Stimulated activated CD4-positive, alpha-beta T cell treated with anti-CD3 and anti-CD28 coated beads, Interleukin-12 subunit alpha, Interleukin-12 subunit beta, amount 100 ng/mL, for 24 hours (primary cell): Measurements from ENCODE around the gene WDR13.
"Not testable (repeated sequence)": the region's sequence is repeated elsewhere in the genome, so short reads cannot be mapped to it uniquely, and the experiment has no call there.

Source experiments
- DNase-seq, 2 experiments: peaks; one replicate each; pipeline ENCODE4 v3.0.0-alpha.2; 2020; ENCODE audit warnings: low read depth in 2 of 2

Gene WDR13

DNA sequence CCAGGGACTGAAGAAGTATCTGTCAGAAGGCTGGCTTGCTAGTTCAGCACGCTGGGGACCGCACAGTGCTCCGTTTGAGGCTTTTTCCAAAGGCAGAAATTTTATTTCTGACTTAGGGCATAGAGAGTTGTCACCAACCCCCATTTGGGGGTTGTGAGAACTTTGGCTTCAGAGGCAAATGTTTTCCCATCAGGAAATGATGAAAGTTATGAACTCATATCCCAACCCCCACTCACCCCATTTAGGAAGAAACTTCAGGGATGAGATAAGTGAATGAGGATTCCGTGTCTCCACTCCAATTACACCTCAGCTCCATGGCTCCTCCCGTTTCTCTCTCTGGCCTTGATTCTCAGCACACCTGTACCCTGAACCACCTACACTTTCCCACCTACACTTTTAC is 4.3 kb upstream of the WDR13 start:
- no peak for DNase-seq

DNA sequence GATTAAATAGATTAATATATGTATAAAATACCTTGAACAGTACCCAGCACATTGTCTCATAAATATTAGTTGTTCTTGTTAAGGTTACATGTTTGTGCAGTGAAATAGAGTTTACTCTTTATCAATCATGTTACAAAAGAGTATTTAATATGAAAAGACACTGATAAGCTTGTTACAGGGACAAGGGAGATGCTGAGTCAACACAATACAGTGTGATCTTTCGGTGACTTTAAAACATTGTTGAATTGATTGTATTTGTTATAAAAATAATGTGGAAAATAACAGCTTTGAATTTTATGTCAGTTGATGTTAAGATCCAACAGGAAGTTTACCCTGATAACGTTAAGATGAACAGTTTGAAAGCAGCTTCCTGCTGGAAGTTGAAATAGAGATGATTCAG is 1.4 kb upstream of the WDR13 start:
- DNase-seq, result no peak

DNA sequence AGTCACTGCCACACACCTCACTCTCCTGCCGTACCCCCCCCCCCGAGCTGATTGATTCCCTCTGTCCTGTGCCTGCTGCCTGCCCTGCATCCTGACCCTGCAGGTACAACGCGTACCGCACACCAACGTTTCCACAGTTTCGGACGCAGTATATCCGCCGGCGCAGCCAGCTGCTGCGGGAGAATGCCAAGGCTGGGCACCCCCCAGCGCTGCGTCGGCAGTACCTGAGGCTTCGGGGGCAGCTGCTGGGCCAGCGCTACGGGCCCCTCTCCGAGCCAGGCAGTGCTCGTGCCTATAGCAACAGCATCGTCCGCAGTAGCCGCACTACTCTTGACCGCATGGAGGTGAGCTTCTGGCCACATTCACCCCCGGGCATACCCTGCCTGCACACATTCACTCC is 1.3 kb downstream of the WDR13 start:
- DNase-seq, result no peak

DNA sequence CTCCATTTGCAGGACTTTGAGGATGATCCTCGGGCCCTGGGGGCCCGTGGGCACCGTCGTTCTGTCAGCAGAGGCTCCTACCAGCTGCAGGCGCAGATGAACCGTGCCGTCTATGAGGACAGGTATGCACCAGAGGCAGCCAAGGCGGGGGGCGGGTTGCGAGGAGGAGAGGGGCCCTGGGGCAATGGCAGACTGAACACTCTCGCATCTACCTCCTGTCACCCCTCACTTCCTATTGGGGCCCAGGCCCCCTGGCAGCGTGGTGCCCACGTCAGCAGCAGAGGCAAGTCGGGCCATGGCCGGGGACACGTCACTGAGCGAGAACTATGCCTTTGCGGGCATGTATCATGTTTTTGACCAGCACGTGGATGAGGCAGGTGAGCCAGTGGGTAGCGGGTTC is 2.0 kb downstream of the WDR13 start:
- no peak for DNase-seq

DNA sequence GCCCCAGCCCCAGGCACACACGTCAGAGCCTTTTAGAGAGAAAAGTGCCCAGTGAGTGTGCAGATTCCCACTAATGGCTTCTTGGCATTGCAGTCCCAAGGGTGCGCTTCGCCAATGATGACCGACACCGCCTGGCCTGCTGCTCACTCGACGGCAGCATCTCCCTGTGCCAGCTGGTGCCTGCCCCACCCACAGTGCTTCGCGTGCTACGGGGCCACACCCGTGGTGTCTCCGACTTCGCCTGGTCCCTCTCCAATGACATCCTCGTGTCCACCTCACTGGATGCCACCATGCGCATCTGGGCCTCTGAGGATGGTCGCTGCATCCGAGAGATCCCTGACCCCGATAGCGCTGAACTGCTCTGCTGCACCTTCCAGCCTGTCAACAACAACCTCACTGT is 2.9 kb downstream of the WDR13 start:
- DNase-seq, result no peak

DNA sequence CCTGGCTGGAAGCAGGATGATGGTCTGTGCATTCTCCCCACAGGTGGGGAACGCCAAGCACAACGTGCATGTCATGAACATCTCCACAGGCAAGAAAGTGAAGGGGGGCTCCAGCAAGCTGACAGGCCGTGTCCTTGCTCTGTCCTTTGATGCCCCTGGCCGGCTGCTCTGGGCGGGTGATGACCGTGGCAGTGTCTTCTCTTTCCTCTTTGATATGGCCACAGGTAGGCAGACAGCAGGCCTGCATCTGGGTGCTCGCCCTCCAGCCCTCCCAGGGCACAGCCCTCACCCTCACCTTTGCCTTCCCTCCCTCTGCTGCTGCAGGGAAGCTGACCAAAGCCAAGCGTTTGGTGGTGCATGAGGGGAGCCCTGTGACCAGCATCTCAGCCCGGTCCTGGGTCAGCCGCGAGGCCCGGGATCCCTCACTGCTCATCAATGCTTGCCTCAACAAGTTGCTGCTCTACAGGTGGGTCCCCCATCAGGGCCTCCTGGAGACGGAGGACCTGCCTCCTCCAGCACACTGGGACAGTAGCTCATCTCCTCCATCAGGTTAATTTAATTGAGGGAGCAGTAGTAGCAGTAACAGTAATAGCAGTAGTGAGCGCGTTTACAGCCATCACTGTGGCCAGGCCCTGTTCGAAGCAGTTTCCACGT is 4.6 kb downstream of the WDR13 start:
- DNase-seq, result no peak

DNA sequence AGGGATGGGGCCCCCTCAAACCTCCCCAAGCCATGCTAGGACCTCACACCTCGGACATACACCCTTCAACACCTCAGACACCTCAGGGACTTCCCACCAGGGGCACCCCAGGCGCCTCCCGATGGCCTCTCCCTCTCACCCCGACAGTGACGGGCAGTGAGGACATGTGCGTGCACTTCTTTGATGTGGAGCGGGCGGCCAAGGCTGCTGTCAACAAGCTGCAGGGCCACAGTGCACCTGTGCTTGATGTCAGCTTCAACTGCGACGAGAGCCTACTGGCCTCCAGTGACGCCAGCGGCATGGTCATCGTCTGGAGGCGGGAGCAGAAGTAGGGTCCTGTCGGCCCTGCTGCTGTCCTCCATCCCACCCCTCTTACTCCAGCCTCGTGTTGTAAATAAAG is 7.4 kb downstream of the WDR13 start:
- no peak for DNase-seq

DNA sequence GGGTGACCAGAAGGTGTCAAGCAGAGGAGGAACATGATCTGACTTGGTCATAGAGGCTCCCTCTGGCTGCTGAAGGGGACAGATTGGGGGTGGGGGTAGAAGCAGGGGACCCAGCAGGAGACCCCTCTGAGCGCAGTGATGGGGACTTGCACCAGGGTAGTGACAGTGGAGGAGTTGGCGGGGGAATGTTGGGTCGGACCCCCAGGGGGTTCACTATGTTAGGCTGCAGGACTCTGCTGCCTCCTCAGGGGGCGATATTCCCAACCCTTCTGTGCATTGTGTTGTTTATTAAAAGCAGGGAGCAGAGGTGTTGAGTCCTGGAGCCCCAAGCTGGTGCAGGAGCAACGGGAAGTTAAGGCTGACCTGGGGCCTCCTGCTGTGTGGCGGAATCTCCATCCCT is 8.8 kb downstream of the WDR13 start:
- no peak for DNase-seq

DNA sequence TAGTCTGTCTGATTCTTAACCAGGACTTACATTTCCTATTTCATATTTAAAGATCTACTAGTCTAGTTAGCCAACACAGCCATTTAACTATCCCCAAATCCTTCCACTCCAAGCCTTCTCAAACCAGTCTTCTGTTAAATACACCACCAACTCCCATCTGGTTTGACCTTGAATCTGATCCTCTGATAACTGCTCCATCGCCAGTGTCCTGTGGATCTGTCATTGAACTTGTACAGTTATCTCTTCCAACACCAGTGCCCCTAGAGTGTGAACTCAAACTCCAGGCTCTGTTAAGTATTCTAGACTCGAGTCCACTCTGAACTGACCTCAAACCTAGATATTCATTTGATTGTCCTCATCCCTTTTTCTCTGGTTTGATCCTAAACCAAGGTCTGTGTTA is 14.4 kb downstream of the WDR13 start:
- DNase-seq, result no peak

DNA sequence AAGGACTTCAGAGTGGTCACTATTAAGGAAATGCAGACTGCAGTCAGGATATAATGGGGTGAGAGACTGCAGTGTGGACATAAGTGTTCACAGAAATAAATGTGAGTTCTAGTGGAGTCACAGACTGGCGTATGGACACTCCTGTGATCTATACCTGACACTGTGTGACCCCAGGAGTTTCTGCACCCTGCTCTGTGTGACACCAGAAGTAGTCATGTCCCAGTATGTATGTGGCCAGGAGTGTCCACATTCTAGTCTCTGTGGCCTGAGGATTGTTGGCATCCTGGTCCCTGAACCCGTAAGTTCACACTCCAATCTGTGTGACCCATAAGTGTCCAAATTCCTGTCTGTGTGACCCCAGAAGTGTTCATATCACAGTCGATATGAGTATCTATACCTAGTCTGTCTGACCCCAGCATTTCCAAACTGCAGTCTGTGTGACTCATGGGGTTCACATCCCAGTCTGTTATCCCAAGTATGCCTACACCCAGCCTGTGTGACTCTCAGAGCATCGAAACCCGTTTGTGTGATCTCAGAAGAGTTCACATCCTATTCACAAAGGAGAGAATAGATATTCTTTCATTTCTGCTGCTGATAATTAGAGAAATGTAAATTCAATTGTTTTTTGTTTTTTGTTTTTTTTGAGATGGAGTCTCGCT is 16.3 kb downstream of the WDR13 start:
- no peak for DNase-seq

DNA sequence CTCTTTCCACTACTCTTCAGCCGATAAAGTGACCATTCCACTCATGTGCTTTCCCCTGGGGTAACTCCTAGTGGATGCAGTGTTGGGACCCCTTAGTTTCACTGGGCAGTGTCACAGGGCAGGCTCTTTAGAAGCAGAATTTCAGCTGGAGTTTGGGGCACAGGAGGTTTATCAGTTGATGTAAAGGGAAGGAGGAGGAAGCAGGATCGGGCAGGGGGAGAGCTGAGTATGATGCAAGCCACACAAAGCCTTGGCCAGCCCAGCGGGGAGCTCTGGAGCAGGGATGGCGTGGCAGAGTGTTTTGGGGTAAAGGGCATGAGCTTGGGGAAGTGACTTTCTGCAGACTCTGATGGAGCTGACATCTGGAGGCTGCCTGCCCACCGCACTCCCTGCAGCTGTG is 19.3 kb downstream of the WDR13 start:
- no peak for DNase-seq

DNA sequence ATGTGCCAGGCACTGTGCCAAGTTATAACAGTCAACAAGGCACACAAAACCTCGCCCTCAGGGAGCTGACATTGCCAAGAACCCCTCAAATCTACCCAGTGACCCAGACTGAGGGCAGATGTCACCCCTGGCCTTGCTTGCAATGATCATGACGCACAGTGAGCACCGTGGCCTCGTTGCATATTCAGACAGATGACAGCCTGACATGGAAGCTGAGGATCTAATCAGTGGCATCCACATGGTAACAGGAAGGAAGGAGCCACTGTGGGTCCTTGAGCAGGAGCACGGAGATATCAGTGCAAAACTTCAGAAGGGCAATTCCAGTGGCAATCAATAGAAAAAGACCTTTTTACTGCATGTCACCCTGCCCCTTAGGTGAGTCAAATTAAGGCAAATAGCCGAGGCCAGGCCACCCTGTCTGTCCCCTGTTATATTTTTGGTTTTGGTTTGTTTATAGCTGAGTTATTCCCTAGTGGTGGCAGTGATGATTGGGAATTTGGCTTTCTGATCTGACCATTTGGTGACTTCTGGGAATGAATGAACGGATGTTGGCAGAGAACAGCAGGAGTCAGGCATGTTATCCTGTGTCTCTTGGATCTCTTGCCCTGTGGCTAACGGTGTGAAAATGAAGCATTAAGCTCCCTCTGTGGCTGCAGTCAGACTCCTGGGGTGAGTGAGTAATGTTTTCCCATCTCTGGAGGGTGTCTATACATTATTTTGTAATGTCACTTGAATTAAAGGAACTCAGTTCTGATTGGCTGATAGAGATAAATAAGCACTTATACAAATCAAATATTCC is 20.4 kb downstream of the WDR13 start:
- no peak for DNase-seq

DNA sequence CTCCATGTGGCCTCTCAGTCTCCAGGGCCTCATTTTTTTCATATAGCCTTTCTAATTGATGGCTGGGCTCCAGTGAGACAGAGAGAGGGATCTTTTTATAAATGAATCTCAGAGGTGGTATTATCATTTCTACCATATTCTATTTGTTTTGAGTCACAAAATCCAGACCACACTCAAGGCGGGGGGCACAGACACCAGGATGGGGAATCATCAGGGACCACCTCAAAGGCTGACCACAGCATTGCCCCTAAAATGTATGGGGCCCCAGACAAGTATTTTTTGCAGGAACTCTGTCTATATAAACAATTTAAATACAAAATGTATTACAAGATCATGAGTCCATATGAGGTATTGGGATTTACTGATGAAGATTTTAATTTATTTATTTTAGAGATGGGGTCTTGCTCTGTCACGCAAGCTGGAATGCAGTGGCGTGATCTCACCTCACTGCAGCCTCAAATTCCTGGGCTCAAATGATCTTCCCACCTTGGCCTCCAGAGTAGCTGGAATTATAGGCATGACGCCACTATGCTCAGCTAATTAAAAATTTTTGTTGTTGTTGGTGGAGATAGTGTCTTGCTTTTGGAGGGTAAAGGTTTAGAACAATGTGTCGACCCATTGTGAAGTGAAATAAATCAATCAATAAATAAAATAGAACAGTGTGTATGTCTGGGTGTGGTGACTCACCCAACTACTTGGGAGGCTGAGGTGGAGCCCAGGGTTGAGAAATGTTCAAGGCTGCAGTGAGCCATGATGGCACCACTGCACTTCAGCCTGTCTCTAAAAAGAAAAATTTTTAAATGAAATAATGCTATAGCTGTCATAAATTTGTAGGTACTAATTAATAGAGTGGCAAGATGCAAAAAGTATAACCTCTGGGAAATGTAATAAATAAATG is 29.4 kb downstream of the WDR13 start:
- DNase-seq, result no peak

DNA sequence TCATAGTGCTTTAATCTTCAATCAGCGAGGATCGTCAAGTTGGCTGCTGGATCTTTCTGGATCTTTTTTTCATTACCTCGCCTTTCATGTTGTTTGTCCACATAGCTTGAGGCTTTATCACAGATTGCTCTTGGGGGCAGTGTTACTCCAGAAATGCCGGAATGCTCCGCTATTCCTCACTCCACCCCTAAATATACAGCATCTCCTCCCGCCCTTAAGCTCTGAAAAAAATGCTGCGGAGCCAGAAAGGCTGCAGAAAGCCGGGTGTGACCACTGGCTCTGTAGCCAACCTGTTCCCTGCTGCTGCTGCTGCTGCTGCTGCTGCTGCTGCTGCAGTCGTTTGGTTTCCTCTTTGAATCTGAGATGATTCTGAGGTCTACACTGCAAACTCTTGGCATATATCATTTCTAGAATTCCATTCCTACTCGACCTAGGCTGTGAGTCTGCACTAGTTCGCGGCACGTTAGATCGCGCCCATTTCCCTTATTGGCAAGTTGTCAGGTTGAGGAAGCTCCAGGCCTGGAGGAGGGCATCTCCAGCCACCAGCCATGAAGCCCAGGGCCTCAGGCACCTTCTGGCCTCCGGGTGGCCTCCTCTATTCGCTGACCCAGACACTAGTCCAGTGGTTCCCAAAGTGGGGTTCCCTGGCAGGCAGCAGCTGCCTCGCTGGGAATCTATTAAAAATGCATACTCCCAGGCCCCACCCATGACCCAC is 34.2 kb downstream of the WDR13 start:
- DNase-seq, result peak; percentile 24 to 41

DNA sequence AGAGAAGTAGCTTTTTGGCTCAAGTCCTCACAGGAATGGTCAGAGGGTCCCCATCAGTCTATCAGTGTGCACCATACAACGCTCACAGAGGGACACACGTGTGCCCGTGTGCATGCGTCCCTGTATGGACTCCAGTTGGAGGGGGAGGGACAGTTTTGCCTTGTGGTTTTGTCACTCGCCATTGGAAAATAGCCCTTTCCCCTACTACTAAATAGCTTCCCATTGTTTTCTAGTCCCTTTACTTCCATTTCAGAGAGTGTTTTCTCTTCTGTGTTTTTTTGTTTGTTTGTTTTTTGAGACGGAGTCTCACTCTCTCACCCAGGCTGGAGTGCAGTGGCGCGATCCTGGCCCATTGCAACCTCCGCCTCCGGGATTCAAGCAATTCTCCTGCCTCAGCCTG is 34.9 kb downstream of the WDR13 start:
- no peak for DNase-seq

DNA sequence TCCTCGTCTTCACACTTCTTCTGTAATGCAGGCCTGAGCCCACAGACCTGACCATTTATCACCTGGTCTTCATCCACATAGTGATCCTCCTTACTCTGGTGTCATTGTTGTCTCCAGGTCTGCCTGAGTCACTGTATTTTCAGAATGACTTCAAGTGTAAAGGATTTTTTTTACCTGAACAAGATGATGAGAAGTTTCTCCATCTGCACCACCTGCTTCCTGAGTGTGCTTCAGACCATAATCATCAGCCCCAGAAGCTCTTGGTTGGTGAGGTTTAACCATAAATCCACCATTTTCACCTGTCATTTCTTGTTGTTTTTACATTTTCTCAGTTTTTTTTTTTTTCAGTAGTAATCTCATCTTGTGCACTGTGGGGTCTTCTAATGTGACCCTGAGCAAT is 39.0 kb downstream of the WDR13 start:
- DNase-seq, result no peak

DNA sequence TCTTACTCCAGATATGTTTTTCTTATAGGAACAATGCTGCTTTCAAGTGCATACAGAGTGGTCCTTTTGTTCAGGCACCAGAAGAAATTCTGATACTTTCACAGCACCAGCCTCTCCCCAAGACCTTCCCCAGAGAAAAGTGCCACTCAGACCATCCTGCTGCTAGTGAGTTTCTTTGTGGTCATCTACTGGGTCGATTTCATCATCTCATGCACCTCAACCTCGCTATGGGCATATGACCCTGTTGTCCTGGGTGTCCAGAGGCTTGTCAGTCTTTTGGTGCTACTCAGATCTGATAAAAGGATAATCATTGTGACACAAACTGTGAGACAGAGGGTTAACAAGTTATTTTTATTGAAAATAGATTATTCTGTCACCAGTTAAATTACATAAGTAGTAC is 39.5 kb downstream of the WDR13 start:
- DNase-seq, result no peak

DNA sequence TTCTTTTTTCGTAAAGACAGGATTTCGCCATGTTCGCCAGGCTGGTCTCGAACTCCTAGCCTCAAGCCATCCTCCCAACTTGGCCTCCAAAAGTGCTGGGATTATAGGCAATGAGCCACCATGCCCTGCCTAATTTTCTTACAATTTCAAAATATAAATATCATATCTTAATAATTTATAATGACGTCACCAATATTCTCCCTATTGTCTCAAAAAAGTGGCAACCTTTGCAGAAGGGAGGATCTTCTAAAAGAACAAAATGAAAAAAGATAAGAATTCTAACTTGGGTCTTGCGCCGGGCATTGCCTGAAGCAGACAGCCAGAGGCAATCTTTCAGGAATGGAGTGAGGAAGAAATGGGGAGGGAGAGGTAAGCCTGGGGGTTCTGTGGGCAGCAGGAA is 48.4 kb downstream of the WDR13 start:
- DNase-seq, result no peak

DNA sequence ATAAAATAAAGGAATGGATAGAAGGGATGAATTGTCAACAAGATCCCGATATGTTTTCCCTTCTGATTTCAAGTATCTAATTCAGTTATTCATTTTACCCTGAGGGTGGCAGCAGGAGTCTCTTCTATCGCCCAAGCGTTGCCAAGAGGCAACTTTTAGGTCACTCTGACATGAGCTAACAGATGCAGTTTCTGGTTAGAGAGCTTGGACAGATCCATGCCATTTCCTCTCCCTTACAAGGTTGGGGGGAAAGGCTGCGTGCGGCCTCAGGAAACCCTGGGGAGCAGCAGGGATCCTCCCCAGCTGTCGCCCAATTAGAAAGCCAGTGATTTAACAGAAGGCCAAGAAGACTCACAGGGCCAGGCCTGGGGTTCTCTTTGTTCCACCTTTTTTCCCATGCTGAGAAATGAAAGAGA is 51.1 kb downstream of the WDR13 start:
- no peak for DNase-seq

DNA sequence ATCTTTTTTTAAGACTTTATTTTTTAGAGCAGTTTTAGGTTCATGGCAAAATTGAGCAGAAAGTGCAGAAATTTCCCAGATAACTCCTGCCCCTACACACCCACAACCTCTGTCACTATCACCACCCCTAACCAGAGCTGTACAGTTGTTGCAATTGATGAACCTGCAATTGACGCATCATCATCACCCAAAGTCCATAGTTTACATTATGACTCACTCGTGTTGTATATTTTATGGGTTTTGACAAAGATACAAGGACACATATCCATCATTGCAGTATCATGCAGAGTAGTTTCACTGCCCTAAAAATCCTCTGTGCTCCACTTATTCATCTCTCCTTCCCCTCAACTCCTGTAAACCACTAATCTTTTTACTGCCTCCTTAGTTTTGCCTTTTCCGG is 51.8 kb downstream of the WDR13 start:
- DNase-seq, result no peak

DNA sequence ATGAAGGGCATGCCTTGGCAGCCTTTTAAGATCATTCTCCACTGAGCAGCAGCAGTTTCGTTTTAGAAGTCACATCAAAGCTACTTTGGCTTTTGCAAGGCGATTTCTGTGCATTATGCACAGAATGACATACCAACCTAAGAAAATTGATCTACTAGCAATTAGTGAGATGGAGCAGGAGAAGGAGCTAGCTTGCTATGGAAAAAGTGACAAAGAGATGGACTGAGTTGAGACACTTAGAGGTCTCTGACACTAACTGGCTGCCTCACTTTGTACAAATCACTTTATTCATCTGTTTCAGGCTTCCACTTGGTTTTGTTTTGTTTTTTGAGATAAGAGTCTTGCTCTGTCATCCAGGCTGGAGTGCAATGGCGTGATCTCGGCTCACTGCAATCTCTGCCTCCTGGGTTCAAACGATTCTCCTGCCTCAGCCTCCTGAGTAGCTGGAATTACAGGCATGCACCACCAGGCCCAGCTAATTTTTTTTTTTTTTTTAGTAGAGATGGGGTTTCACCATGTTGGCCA is 54.8 kb downstream of the WDR13 start:
- DNase-seq, result not testable (repeated sequence)
